ENCODE measurements around the gene AFAP1.

GRCh38 chr4:7893539-7893938 is 46.1 kb downstream of the AFAP1 start:
- TF ChIP-seq CTCF (IDR thresholded peaks at IDR 0.05) = no peak
- no peak; the same call in 1 of the 2 replicates for TF ChIP-seq POLR2AphosphoS5 (IDR thresholded peaks at IDR 0.05; ENCODE audit: low read depth, low read length)
- no peak for TF ChIP-seq REST (IDR thresholded peaks at IDR 0.05; ENCODE audit: insufficient read depth in 1 of 2, low read depth in 2 of 2, low read length in 1 of 2)
